Lower lobe of right lung (tissue), 2 donors: Measurements from ENCODE around the gene PFKFB3. TPM values are rescaled to one million over a fixed set of nuclear protein-coding genes. Genes with fewer than 3 reads are reported as not detected.

Experiments used
- ATAC-seq, 2 donors: fragments of 200-7000 bp; cut with Tn5 transposase; one replicate each; pipeline ENCODE4 v1.9.1; 2020 to 2022; ENCODE audit warnings: mild to moderate bottlenecking in 2 of 2, moderate library complexity in 2 of 2
- DNase-seq: peaks from one replicate; pipeline ENCODE4 v3.0.0-alpha.2; 2020
- H3K27ac ChIP-seq: fragments of 200-600 bp; one replicate; pipeline ENCODE4 v1.8.0; 2022
- H3K27me3 ChIP-seq: fragments of 200-600 bp; one replicate; pipeline ENCODE4 v1.8.0; 2022; ENCODE audit warnings: low read depth
- H3K36me3 ChIP-seq: fragments of 200-600 bp; one replicate; pipeline ENCODE4 v1.8.0; 2022; ENCODE audit warnings: mild to moderate bottlenecking
- H3K4me1 ChIP-seq: fragments of 200-600 bp; one replicate; pipeline ENCODE4 v1.8.0; 2022
- H3K4me3 ChIP-seq: fragments of 200-600 bp; one replicate; pipeline ENCODE4 v1.8.0; 2022; ENCODE audit warnings: mild to moderate bottlenecking
- H3K9me3 ChIP-seq: fragments of 200-600 bp; one replicate; pipeline ENCODE4 v1.8.0; 2022
- intact Hi-C: fragments of 100-400 bp; cut with DNase I; formaldehyde crosslinking; loops from one replicate; pipeline ENCODE4 v1.11.0; 2022
- total RNA-seq: library from RNA; stranded (reverse); fragmentation: NEBNext Ultra II Directional; extraction: Animal tissue kit (Norgen Biotek cat#: 25700); gene quantifications from one replicate; pipeline ENCODE4 v1.2.1, GENCODE V29; 2021
- TF ChIP-seq, protein P1 (sequence below): fragments of 200-600 bp; IDR thresholded peaks from one replicate; pipeline ENCODE4 v1.8.0; 2022; ENCODE audit warnings: antibody characterized with exemption, mild to moderate bottlenecking
- donor health status: DM: no; HTN: yes; CAD: no; lungs with severe emphysema.

The PFKFB3 gene
- total RNA-seq, 1 donor from 2014 or later = 78.5 TPM

DNA sequence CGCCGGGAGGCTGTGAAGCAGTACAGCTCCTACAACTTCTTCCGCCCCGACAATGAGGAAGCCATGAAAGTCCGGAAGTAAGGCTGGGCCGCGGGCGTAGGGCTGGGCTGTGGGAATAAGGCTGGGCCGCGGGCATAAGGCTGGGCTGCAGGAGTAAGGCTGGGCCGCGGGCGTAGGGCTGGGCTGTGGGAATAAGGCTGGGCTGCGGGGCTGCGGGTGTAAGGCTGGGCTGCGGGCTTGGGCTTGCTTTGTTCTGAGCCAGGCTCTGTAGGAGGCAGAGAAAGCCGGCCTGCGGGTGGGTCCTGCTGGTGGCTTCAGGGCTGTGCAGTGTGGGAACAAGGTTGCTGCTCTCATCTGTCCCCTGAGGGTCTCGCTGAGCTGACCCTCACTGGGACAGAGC, 12.5 kb downstream of the PFKFB3 start:
- H3K36me3 ChIP-seq = peaks cover 76% of the 10 kb centered on the region
- intact Hi-C loops = no loop called here
- TF ChIP-seq, protein P1, sequence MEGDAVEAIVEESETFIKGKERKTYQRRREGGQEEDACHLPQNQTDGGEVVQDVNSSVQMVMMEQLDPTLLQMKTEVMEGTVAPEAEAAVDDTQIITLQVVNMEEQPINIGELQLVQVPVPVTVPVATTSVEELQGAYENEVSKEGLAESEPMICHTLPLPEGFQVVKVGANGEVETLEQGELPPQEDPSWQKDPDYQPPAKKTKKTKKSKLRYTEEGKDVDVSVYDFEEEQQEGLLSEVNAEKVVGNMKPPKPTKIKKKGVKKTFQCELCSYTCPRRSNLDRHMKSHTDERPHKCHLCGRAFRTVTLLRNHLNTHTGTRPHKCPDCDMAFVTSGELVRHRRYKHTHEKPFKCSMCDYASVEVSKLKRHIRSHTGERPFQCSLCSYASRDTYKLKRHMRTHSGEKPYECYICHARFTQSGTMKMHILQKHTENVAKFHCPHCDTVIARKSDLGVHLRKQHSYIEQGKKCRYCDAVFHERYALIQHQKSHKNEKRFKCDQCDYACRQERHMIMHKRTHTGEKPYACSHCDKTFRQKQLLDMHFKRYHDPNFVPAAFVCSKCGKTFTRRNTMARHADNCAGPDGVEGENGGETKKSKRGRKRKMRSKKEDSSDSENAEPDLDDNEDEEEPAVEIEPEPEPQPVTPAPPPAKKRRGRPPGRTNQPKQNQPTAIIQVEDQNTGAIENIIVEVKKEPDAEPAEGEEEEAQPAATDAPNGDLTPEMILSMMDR = no peak
- DNase-seq = no peak
- no peak overlapping the region for H3K27ac ChIP-seq
- peaks cover 13% of the 10 kb centered on the region for H3K4me1 ChIP-seq
- H3K27me3 ChIP-seq = no peaks in the 10 kb centered on the region
- H3K4me3 ChIP-seq = no peak overlapping the region
- ATAC-seq = no peak
- no peaks in the 10 kb centered on the region for H3K9me3 ChIP-seq

DNA sequence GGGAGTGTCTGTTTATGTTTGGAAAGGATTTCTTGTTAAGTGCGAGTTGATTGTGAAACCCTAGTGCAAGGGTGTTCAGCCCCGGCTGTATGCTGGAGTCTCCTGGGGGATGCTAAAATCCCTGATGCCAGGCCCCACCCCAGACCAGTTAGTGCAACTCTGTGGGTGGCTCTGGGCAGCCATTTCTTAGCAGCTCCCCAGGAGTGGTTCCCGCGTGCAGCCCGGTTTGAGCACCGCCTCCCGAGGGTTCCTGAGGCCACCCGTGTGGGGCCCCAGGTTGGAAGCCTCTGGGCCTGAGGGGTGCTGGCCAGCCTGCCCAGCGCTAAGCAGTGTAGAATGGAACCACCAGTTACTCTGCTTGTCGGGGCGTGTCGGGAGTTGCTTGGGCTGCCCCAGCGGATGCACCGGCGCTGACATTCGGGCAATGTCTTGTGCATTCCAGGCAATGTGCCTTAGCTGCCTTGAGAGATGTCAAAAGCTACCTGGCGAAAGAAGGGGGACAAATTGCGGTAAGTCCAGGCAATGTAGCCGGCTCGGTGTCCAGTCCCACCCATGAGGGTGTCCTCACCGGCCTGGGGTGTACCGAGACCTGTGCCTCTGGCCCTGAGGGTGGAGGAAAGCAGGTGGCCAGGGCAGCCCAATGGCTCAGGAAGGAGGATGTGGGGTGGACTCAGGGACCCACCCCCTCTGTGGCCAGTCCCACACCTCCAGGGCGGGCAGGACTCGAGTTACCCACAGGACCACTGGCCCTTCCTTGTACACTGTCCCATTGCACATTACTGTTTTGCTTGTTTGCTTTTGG, 13.2 kb downstream of the PFKFB3 start:
- Histone ChIP-seq H3K36me3 (peaks cover 83% of the 10 kb centered on the region), H3K4me3 (no peak overlapping the region), H3K27ac (no peak overlapping the region), H3K4me1 (peaks cover 13% of the 10 kb centered on the region), H3K27me3 (no peaks in the 10 kb centered on the region), H3K9me3 (no peaks in the 10 kb centered on the region)
- DNase-seq (no peak), ATAC-seq (no peak)
- TF ChIP-seq, protein P1 = no peak
- intact Hi-C loops = no loop called here

DNA sequence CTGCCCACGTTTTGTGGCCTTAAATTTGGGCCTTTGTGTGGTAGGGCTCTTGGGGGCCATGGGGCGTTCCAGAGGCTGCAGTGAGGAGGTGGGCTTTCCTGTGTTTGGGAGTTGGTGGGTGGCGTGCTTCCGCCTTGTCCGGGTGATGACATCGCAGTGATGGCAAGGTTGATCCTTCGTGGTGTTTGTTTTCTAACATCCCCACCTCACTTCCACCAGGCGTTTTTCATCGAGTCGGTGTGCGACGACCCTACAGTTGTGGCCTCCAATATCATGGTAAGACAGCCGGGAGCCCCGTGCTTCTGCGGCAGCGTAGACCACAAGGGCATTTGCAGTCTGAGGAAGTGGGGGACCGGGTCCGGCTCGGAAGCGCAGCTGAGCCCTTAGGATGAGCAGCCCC, 14.2 kb downstream of the PFKFB3 start:
- Histone ChIP-seq H3K4me1 (peaks cover 5% of the 10 kb centered on the region), H3K4me3 (no peak overlapping the region), H3K36me3 (peaks cover 86% of the 10 kb centered on the region), H3K27me3 (no peaks in the 10 kb centered on the region), H3K27ac (no peak overlapping the region), H3K9me3 (no peaks in the 10 kb centered on the region)
- TF ChIP-seq, protein P1 = no peak
- ATAC-seq = no peak
- intact Hi-C loops = no loop called here
- DNase-seq = no peak

DNA sequence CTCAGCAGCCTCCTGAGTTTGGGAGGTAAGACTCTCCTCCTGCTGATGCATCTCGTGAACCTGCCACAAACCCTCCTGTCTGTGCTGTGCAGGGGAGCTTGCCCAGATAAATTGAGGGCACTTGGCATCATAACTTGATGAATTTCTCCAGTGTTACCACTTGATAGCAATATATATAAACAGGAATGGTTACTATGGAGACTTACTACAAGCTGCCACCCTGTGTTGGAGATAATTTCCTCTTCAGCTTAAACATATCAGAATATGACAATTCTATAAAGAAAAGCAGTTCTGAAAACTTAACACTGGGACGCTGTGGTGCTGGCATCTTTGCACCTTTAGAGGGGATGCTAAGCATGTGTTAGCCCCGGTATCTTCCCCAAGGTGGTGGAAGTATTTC, 14.9 kb downstream of the PFKFB3 start:
- intact Hi-C loops = no loop called here
- DNase-seq (no peak), ATAC-seq (no peak)
- no peaks in the 10 kb centered on the region for H3K9me3 ChIP-seq
- no peak overlapping the region for H3K27ac ChIP-seq
- no peak overlapping the region for H3K4me3 ChIP-seq
- H3K4me1 ChIP-seq = peaks cover under 1% of the 10 kb centered on the region
- H3K36me3 ChIP-seq = peaks cover 92% of the 10 kb centered on the region
- TF ChIP-seq, protein P1 = no peak
- H3K27me3 ChIP-seq = no peaks in the 10 kb centered on the region

DNA sequence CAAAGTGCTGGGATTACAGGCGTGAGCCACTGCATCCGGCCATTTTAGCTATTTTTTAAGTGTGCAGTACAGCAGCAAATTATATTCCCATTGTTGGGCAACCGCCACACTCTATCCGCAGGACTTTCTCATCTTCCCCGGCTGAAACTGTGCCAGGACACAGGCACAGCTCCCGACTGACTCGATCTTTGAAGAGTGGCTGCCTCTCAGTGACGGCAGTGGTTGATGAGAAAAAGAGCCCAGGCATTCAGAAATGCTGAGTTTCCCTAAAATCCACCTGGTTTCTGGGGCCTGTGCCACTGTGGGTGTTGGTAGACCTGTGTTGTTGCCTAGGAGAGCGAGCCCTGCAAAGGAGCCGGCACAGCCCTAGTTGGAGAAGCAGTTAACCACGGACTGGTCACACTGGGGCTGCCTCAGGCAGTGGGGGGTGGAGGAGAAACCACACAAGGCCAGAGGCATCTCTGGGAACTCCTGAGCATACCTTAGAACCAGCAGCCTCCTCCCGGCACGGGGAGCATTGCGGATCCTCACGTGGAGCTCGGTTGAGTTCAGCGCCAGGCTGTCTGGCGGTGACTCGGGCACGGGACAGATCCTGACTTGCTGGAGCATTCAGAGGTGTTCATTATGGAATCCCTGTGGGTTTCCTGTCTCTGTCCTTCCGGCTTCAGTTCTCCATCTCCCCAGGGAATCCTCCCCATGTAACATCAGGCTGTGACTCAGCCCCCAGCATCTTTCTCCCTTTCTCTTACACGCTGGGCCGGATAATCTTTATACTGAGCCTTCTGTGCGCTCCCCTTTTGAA, 16.2 kb downstream of the PFKFB3 start:
- H3K36me3 ChIP-seq = peaks cover 98% of the 10 kb centered on the region
- DNase-seq (no peak), ATAC-seq (no peak)
- no peak overlapping the region for H3K4me3 ChIP-seq
- intact Hi-C loops = no loop called here
- H3K27ac ChIP-seq = no peak overlapping the region
- no peaks in the 10 kb centered on the region for H3K27me3 ChIP-seq
- no peaks in the 10 kb centered on the region for H3K9me3 ChIP-seq
- TF ChIP-seq, protein P1 = no peak
- H3K4me1 ChIP-seq = no peaks in the 10 kb centered on the region
